Esophagus squamous epithelium (tissue), 5 donors: ENCODE data around the gene SLC39A1. TPM values are rescaled to one million over a fixed set of nuclear protein-coding genes. Genes with fewer than 3 reads are reported as not detected.
A peak's percentile ranks its signal among the peaks of the same experiment; 100 is the strongest.

Source experiments
- DNase-seq: peaks from one replicate; lab custom pipeline; 2025; lab: John Stamatoyannopoulos, UW
- H3K27ac ChIP-seq, 4 donors: fragments of 200-600 bp; sonication (generic); one replicate each; pipeline ENCODE4 v1.5.1; 2016 to 2019; ENCODE audit warnings: mild to moderate bottlenecking in 1 of 4
- H3K27me3 ChIP-seq, 4 donors: fragments of 200-600 bp; sonication (generic); 1 replicate in 3 of 4; 2 replicates in 1 of 4; pipeline versions ENCODE4 v1.5.1 to v1.6.0; 2017 to 2021; ENCODE audit warnings: antibody characterized with exemption in 1 of 4
- H3K36me3 ChIP-seq, 3 donors: fragments of 200-600 bp; sonication (generic); one replicate each; pipeline ENCODE4 v1.5.1; 2016 to 2019
- H3K4me1 ChIP-seq, 3 donors: fragments of 200-600 bp; sonication (generic); one replicate each; pipeline ENCODE4 v1.5.1; 2017 to 2019
- H3K4me3 ChIP-seq, 4 donors: fragments of 200-600 bp; sonication (generic); 1 replicate in 3 of 4; 2 replicates in 1 of 4; pipeline ENCODE4 v1.5.1; 2016 to 2019; ENCODE audit warnings: mild to moderate bottlenecking in 2 of 4, moderate library complexity in 1 of 4
- H3K9me3 ChIP-seq, 3 donors: fragments of 200-600 bp; sonication (generic); one replicate each; pipeline ENCODE4 v1.5.1; 2016 to 2019
- CTCF ChIP-seq, 6 experiments: fragments of 450-650 bp in 4 of 6; fragments of 200-600 bp in 2 of 6; sonication (generic) in 2 of 6; IDR thresholded peaks; one replicate each; pipeline ENCODE4 v1.5.1; 2016 to 2019; ENCODE audit warnings: antibody characterized with exemption in 6 of 6, mild to moderate bottlenecking in 4 of 6, moderate library complexity in 4 of 6
- POLR2A ChIP-seq, 4 donors: fragments of 450-650 bp; IDR thresholded peaks; one replicate each; pipeline ENCODE4 v1.6.1; 2017; ENCODE audit warnings: antibody characterized with exemption in 4 of 4, mild to moderate bottlenecking in 4 of 4, moderate library complexity in 3 of 4
- WGBS, 2 donors: methylation state at CpG; one replicate each; pipeline ENCODE4 v1.1.5; 2018; 5-methylcytosine and 5-hydroxymethylcytosine counted together
- intact Hi-C: fragments of 100-400 bp; cut with DNase I; formaldehyde crosslinking; loops from one replicate; pipeline ENCODE4 v1.15.0; 2022
- total RNA-seq, 4 donors: library from RNA; depleted of rRNA; stranded (reverse); fragments of >200 nt; gene quantifications; one replicate each; pipeline ENCODE4 v1.1.0, GENCODE V29; 2016
- donor health status: DM: yes; HTN: yes; CAD: no.

SLC39A1 gene
- total RNA-seq, 4 donors from 2014 or later: 42.5 to 74.2 (median 58.8) TPM

GRCh38 chr1:153967107-153967999 is 4.0 kb upstream of the SLC39A1 start, which contains the start of gene CREB3L4:
Gene CREB3L4 (plus strand): TSS chr1:153967902. CDS start chr1:153968526, 624 bp downstream.
- WGBS, 2 donors: 0% methylated on average over 28 to 44 of the region's 60 CpGs
- Histone ChIP-seq H3K4me3 (peak within 1 kb of the TSS; percentile 53 to 77 (median 60)), H3K27ac (peak within 1 kb of the TSS; percentile 92 to 93 (median 92)), H3K4me1 (peaks cover 16 to 56% (median 29%) of the 10 kb centered on the region in 3 donors), H3K27me3 (no peaks in the 10 kb centered on the region), H3K9me3 (no peaks in the 10 kb centered on the region), H3K36me3 (peaks cover 0 to under 1% (median 0%) of the 10 kb centered on the region in 3 donors)
- TF ChIP-seq POLR2A (IDR thresholded peaks at IDR 0.05) (peak in 3 of 4 donors; percentile 49 to 81 (median 80)), CTCF (IDR thresholded peaks at IDR 0.05) (peak in 4 of 6 experiments; percentile 13 to 39 (median 24))
- DNase-seq: peak; percentile 57
- intact Hi-C loops: no loop called here

DNA sequence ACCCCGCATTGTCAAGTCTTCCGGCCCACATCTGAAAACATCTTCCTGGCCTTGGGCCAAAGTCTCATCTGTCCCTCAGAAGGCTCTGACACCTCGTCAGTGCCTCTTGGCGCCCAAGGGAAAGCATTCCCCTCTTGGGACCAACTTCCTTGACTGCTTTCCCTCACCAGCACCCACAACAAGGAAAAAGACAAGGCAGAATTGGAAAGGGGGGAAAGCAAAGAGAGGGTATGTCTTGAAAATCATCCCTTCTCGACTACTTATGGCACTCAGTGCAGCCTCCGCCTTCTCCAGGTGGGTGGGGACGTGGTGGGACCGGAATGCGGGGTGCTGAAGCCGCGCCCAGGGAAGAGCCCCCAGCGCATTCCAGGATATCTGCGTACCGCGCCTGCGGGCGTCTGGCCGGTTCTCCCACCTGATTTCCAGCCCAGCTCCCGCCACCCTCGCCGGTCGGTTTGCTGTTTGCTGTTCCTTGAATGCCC is 554 bp upstream of the SLC39A1 start:
- intact Hi-C loops: no loop called here
- Histone ChIP-seq H3K4me1 (peaks cover 24 to 88% (median 45%) of the 10 kb centered on the region in 3 donors), H3K4me3 (peak overlapping the region; percentile 60 to 85 (median 70)), H3K27me3 (no peaks in the 10 kb centered on the region), H3K36me3 (peaks cover 8 to 26% (median 9%) of the 10 kb centered on the region in 3 donors), H3K27ac (peak overlapping the region; percentile 94 to 98 (median 96)), H3K9me3 (no peaks in the 10 kb centered on the region)
- 0% methylated on average over 6 to 20 of the region's 22 CpGs for WGBS, 2 donors
- TF ChIP-seq CTCF (IDR thresholded peaks at IDR 0.05): no peak
- TF ChIP-seq POLR2A (IDR thresholded peaks at IDR 0.05): no peak
- DNase-seq: no peak

GRCh38 chr1:153962088-153963029 is 978 bp downstream of the SLC39A1 start:
- Histone ChIP-seq H3K36me3 (peaks cover 8 to 26% (median 9%) of the 10 kb centered on the region in 3 donors), H3K27ac (peak overlapping the region; percentile 94 to 98 (median 96)), H3K4me3 (peak overlapping the region; percentile 60 to 85 (median 70)), H3K27me3 (no peaks in the 10 kb centered on the region), H3K4me1 (peaks cover 28 to 83% (median 40%) of the 10 kb centered on the region in 3 donors), H3K9me3 (no peaks in the 10 kb centered on the region)
- no peak for TF ChIP-seq CTCF (IDR thresholded peaks at IDR 0.05)
- no peak for TF ChIP-seq POLR2A (IDR thresholded peaks at IDR 0.05)
- intact Hi-C loops: no loop called here
- WGBS, 2 donors: 42 to 54% methylated on average over 3 to 8 of the region's 16 CpGs
- DNase-seq: no peak

DNA sequence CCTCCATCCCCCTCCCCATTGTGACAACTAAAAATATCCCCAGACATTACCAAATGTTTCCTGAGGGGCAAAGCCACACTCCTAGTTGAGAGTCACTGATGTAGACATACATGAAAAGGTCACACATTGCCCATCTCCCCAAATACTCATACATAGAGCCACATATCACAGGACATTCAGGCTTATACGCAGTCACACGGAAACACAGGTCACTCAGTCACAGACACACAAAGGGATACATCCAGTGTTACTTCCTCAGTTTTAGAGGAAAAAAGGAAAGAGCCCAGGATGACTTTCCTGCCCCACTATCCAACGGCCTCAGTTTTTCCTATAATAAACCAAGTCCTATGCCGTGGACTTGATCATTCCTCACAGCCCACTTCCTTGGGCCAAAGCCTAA is 1.9 kb downstream of the SLC39A1 start:
- intact Hi-C loops: no loop called here
- H3K27me3 ChIP-seq: no peaks in the 10 kb centered on the region
- TF ChIP-seq CTCF (IDR thresholded peaks at IDR 0.05) (no peak), POLR2A (IDR thresholded peaks at IDR 0.05) (no peak)
- peaks cover 8 to 26% (median 9%) of the 10 kb centered on the region in 3 donors for H3K36me3 ChIP-seq
- H3K27ac ChIP-seq: peak overlapping the region; percentile 94 to 98 (median 96)
- DNase-seq: no peak
- WGBS, 2 donors: 64 to 68% methylated on average over 4 of the region's 4 CpGs
- H3K4me1 ChIP-seq: peaks cover 33 to 86% (median 47%) of the 10 kb centered on the region in 3 donors
- H3K4me3 ChIP-seq: peak overlapping the region in 1 of 4 donors; percentile 85
- H3K9me3 ChIP-seq: no peaks in the 10 kb centered on the region
